Skeletal muscle tissue (tissue), 4 donors: ENCODE results near the gene GNA12. TPM values are rescaled to one million over a fixed set of nuclear protein-coding genes. Genes with fewer than 3 reads are reported as not detected.

Experiments
- H3K27ac ChIP-seq: one replicate; pipeline ENCODE4 v1.7.0; 2013; ENCODE audit warnings: mild to moderate bottlenecking, low read depth, low read length, inconsistent platforms
- H3K27me3 ChIP-seq, 3 donors: one replicate each; pipeline ENCODE4 v1.7.0; 2013; ENCODE audit warnings: low read length in 3 of 3; ENCODE audit not compliant: control insufficient read depth in 3 of 3, insufficient read depth in 3 of 3
- H3K36me3 ChIP-seq, 3 donors: one replicate each; pipeline ENCODE4 v1.7.0; 2013; ENCODE audit warnings: low read length in 3 of 3; ENCODE audit not compliant: control insufficient read depth in 3 of 3, insufficient read depth in 3 of 3
- H3K4me1 ChIP-seq, 3 donors: one replicate each; pipeline ENCODE4 v1.7.0; 2013; ENCODE audit warnings: low read length in 3 of 3, mild to moderate bottlenecking in 3 of 3; ENCODE audit not compliant: control insufficient read depth in 3 of 3, insufficient read depth in 3 of 3
- H3K4me3 ChIP-seq, 3 donors: one replicate each; pipeline ENCODE4 v1.7.0; 2013; ENCODE audit warnings: low read length in 3 of 3
- H3K9ac ChIP-seq, 3 donors: one replicate each; pipeline ENCODE4 v1.7.0; 2013; ENCODE audit warnings: low read length in 3 of 3, mild to moderate bottlenecking in 3 of 3, moderate library complexity in 2 of 3, low read depth in 1 of 3
- H3K9me3 ChIP-seq, 3 donors: one replicate each; pipeline ENCODE4 v1.7.0; 2013; ENCODE audit warnings: low read length in 3 of 3; ENCODE audit not compliant: control insufficient read depth in 3 of 3
- total RNA-seq: library from RNA; depleted of rRNA; stranded (reverse); fragments of >200 nt; gene quantifications from one replicate; pipeline ENCODE4 v1.2.3, GENCODE V29; 2014
- donor health status: Osteomylitis.

GNA12 gene
- total RNA-seq, 1 donor from 2014 or later = 9.9 TPM

DNA sequence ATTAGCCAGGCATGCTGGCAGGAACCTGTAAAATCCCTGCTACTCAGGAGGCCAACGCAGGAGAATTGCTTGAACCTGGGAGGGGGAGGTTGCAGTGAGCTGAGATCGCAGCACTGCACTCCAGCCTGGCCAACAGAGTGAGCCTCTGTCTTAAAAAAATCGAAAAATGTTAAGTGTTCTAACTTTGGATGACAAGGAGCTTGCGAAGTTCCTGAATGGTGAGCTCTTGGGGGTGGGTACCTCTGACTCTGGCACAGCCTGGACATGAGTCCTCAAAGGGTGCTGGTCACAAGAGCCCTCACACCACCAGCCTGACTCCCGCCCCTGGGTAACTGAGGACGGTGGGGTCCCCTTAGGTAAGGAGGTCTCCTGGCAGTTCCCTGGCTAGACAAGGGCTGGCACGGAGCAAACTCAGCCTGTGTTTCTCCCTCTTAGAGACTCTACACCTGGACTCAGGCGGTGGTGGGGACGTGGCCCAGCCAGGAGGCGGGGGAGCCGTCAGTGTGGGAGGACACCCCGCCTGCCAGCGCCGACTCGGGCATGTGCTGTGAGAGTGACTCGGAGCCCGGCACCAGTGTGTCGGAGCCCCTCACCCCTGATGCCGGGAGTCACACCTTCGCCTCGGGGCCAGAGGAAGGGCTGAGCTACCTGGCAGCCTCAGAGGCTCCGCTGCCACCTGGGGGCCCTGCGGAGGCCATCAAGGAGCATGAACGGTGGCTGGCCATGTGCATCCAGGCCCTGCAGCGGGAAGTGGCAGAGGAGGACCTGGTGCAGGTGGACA, 132.0 kb downstream of the GNA12 start:
- H3K9me3 ChIP-seq = no peaks in the 10 kb centered on the region
- peaks cover 5 to 35% (median 5%) of the 10 kb centered on the region in 3 donors for H3K27me3 ChIP-seq
- H3K36me3 ChIP-seq = no peaks in the 10 kb centered on the region
- H3K27ac ChIP-seq = no peak overlapping the region
- H3K4me1 ChIP-seq = peaks cover 15 to 26% (median 19%) of the 10 kb centered on the region in 3 donors
- H3K4me3 ChIP-seq = no peak overlapping the region
- no peak overlapping the region for H3K9ac ChIP-seq

DNA sequence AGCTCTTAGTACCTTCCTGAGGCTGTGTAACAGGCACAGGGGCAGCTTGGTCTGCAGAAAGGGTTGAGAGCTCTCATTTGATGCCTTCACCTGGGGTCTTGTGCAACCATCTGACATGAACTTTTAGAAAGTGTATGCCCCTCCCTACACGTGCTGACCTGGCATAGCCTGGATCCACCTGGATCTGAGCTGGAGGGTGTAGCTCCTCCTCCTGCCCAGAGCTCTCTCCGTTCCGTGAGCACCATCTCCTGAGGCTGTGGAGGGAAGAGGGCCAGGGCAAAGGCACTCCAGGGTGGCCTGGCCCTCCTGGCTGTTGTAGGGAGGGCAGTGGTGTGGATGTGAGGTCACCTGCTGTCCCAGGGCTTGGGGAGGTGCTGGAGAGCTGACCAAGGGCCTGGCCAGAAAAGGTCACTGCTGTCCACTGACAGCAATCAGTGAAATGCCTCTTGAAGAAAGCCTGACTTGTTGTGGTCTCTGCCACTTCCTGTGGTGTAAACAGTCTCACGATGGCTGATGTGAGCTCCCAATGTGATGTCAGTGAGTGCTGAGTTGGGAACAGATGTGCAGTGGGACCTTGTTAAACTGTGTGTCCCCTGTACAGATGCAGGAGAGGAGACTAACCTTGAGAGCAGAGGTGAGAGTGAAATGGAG, 133.1 kb downstream of the GNA12 start:
- no peak overlapping the region for H3K27ac ChIP-seq
- H3K36me3 ChIP-seq = no peaks in the 10 kb centered on the region
- no peak overlapping the region for H3K4me3 ChIP-seq
- H3K9ac ChIP-seq = no peak overlapping the region
- H3K4me1 ChIP-seq = peaks cover 11 to 15% (median 11%) of the 10 kb centered on the region in 3 donors
- no peaks in the 10 kb centered on the region for H3K9me3 ChIP-seq
- peaks cover 5 to 35% (median 5%) of the 10 kb centered on the region in 3 donors for H3K27me3 ChIP-seq

- peaks cover 5 to 35% (median 5%) of the 10 kb centered on the region in 3 donors for H3K27me3 ChIP-seq
- H3K36me3 ChIP-seq = no peaks in the 10 kb centered on the region
- no peak overlapping the region for H3K27ac ChIP-seq
- H3K4me1 ChIP-seq = peaks cover 8 to 11% (median 9%) of the 10 kb centered on the region in 3 donors
- H3K4me3 ChIP-seq = peak overlapping the region in 2 of 3 donors; percentile 14 to 63
- no peaks in the 10 kb centered on the region for H3K9me3 ChIP-seq
- H3K9ac ChIP-seq = peak overlapping the region in 1 of 3 donors; percentile 62
These were observed 133.8 kb downstream of the GNA12 start for GRCh38 chr7:2710286-2710655.

DNA sequence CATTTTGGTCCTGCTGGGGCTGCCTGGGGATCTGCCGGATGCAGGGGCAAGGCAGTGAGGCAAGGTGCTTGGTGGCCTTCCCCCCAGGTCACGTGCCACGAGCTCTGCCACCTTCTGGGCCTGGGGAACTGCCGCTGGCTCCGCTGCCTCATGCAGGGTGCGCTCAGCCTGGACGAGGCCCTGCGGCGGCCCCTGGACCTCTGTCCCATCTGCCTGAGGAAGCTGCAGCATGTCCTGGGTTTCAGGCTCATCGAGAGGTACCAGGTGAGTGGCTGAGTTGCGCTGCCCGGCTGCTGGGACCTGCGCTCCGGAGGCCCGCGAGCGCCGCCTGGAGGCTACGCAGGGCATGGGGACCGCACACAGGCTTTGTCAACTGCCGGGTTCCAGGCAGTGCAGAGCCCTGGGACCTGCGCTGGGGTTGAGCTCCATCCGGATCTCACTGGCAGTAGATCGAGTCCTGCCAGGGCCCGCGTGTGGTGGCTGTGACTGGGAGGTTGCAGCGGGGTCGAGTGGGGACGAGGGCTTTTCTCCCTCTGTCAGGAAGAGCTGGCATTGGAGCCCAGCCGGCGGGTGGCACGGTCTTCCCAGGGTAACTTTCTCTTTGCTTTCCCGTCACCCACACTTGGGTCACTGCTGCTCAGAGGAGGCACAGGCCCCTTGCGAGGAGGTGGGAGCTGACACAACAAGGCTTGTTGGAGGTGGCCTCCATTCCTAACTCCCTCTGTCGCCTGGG, 134.4 kb downstream of the GNA12 start:
- Histone ChIP-seq H3K36me3 (no peaks in the 10 kb centered on the region), H3K9me3 (no peaks in the 10 kb centered on the region), H3K9ac (peak overlapping the region in 1 of 3 donors; percentile 62), H3K27me3 (peaks cover 5 to 35% (median 5%) of the 10 kb centered on the region in 3 donors), H3K4me3 (peak overlapping the region in 2 of 3 donors; percentile 14 to 63), H3K4me1 (peaks cover 8 to 11% (median 9%) of the 10 kb centered on the region in 3 donors), H3K27ac (no peak overlapping the region)

DNA sequence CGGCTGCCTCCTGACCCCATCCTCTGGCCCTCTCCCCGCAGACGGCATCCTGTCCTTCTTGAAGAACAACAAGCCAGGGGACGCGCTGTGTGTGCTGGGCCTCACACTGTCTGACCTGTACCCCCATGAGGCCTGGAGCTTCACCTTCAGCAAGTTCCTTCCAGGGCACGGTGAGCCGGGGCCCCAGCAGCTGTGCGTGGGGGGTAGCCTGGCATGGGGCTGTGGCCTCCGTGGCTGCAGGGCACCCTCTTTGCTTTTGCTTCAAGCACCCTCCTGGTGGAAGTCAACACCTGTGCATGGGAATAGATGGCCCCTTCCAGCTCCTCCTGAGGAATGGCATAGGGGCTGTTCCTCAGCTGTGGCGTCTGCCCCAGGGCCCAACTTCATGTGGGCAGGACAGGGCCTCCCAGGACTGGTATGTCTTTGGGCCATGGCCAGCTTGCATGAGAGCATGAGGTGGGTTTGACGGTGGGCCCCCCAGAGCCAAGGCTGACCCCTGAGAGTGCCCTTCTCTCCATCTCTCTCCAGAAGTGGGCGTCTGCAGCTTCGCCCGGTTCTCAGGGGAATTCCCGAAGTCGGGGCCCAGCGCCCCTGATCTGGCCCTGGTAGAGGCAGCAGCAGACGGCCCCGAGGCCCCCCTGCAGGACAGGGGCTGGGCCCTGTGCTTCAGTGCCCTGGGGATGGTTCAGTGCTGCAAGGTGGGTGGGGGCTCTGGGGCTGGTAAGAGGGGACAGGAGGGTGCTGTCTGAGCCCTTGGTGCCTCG, 135.4 kb downstream of the GNA12 start:
- no peak overlapping the region for H3K4me3 ChIP-seq
- no peak overlapping the region for H3K9ac ChIP-seq
- no peaks in the 10 kb centered on the region for H3K36me3 ChIP-seq
- peaks cover 8 to 11% (median 9%) of the 10 kb centered on the region in 3 donors for H3K4me1 ChIP-seq
- no peak overlapping the region for H3K27ac ChIP-seq
- H3K9me3 ChIP-seq = no peaks in the 10 kb centered on the region
- H3K27me3 ChIP-seq = peaks cover 5 to 34% (median 5%) of the 10 kb centered on the region in 3 donors

DNA sequence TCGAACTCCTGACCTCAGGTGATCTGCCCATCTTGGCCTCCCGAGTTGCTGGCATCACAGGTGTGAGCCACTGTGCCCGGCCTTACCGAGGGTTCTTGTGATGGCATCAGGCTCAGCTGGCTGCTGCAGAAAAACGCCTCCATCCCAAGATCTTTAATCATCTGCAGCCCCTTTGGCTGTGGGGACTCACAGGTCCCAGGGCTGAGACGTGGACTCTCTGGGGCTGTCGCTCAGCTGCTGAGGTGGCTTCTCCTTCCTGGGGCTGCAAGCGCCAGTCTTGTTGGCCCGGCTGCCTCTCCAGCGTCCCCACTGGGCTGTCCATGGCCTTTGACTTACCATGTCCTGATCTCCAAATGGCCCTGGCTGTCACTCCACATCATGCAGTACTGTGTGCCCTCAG, 136.1 kb downstream of the GNA12 start:
- H3K4me1 ChIP-seq = peaks cover 6 to 9% (median 7%) of the 10 kb centered on the region in 3 donors
- H3K27me3 ChIP-seq = peaks cover 5 to 29% (median 5%) of the 10 kb centered on the region in 3 donors
- H3K36me3 ChIP-seq = no peaks in the 10 kb centered on the region
- no peak overlapping the region for H3K27ac ChIP-seq
- no peaks in the 10 kb centered on the region for H3K9me3 ChIP-seq
- no peak overlapping the region for H3K4me3 ChIP-seq
- H3K9ac ChIP-seq = no peak overlapping the region

DNA sequence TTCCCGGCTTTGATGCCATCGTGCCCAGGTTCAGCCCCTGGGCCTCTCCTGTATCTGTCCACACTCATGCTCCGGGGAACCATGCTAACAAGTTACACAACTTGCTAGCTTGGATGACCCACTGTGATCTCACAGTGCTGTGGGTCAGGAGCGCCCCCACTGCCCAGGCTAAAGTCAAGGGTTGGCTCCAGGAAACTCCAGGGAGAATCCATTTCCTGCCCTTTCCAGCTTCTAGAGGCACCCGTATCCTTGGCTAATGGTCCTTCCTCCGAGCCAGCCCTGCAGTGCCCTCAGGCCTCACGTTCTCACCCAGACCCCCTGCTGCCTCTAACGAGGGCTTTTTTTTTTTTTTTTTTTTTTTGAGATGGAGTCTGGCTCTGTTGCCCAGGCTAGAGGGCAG, 136.6 kb downstream of the GNA12 start:
- no peak overlapping the region for H3K27ac ChIP-seq
- H3K9me3 ChIP-seq = no peaks in the 10 kb centered on the region
- H3K4me1 ChIP-seq = peaks cover 6 to 9% (median 7%) of the 10 kb centered on the region in 3 donors

GRCh38 chr7:2706685-2707126, 137.4 kb downstream of the GNA12 start:
- Histone ChIP-seq H3K27ac (no peak overlapping the region), H3K4me3 (no peak overlapping the region), H3K4me1 (peaks cover 7 to 13% (median 10%) of the 10 kb centered on the region in 3 donors), H3K27me3 (peaks cover 5 to 29% (median 7%) of the 10 kb centered on the region in 3 donors), H3K9me3 (no peaks in the 10 kb centered on the region), H3K9ac (no peak overlapping the region), H3K36me3 (no peaks in the 10 kb centered on the region)

More for the DNA sequence above, 136.6 kb downstream of the GNA12 start:
- no peaks in the 10 kb centered on the region for H3K36me3 ChIP-seq
- no peak overlapping the region for H3K4me3 ChIP-seq
- no peak overlapping the region for H3K9ac ChIP-seq
- peaks cover 5 to 29% (median 5%) of the 10 kb centered on the region in 3 donors for H3K27me3 ChIP-seq

DNA sequence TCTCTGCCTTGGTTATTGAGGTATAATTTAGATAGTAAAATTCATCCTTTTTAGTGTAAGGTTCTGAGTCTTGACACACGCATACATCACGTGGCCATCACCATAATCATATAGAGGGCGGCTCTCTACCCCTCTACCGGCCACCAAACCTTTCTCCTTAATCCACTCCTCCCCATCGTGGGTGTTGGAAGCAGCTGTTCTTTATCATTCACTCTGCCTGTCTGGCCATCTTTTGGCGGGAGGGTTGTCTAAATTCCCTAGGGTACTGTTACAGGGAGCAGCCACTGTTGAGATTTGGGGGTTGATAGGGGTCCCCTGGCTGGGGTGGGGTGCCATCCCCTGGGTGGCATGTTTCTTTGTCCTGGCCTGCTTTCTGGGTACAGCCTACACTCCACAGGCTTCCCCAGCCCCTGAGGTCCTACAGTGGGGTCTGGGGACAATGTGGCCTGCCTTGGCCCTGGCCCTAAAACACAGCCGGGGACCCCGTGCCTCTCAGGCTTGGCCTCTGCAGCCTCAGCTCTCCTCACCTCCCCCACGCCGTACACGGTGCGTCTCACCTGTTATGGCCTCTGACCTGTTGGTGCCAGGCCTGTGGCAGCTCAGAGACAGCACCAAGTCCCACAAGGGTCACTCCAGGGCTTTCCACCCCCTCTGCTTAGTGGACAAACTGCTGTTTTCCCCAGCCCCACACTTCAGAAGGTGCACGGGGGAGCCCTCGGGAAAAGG, 138.6 kb downstream of the GNA12 start:
- no peak overlapping the region for H3K4me3 ChIP-seq
- no peaks in the 10 kb centered on the region for H3K9me3 ChIP-seq
- peaks cover 5 to 32% (median 16%) of the 10 kb centered on the region in 3 donors for H3K27me3 ChIP-seq
- H3K9ac ChIP-seq = no peak overlapping the region
- H3K27ac ChIP-seq = no peak overlapping the region
- no peaks in the 10 kb centered on the region for H3K36me3 ChIP-seq
- peaks cover 7 to 15% (median 13%) of the 10 kb centered on the region in 3 donors for H3K4me1 ChIP-seq
